OCI-LY1 (cell line): ENCODE results near the gene PHF2.

Source experiments
- H2AFZ ChIP-seq: fragments of 200-600 bp; sonication (generic), shearing (Covaris generic); 2 replicates; pipeline ENCODE4 v1.6.0; 2014; ENCODE audit warnings: antibody characterized with exemption, mild to moderate bottlenecking, low read length
- H3F3A ChIP-seq: fragments of 200-600 bp; sonication (generic), shearing (Covaris generic); 2 replicates; pipeline ENCODE4 v1.6.0; 2014; ENCODE audit warnings: mild to moderate bottlenecking, antibody characterized with exemption, low read length, moderate library complexity; ENCODE audit not compliant: insufficient read depth
- H3K27ac ChIP-seq: fragments of 200-600 bp; sonication (generic); 2 replicates; pipeline ENCODE4 v1.5.1; 2014; ENCODE audit warnings: low read length, mixed run types, mild to moderate bottlenecking, low read depth; ENCODE audit not compliant: poor library complexity, severe bottlenecking
- H3K27me3 ChIP-seq: fragments of 200-600 bp; sonication (generic); 2 replicates; pipeline ENCODE4 v1.6.0; 2014; ENCODE audit warnings: antibody characterized with exemption, mild to moderate bottlenecking, low read length, moderate library complexity; ENCODE audit not compliant: insufficient read depth
- H3K36me3 ChIP-seq: fragments of 200-600 bp; sonication (generic); 2 replicates; pipeline ENCODE4 v1.6.1; 2014; ENCODE audit warnings: mild to moderate bottlenecking, antibody characterized with exemption, low read length, moderate library complexity, mixed read lengths; ENCODE audit not compliant: insufficient read depth
- H3K4me1 ChIP-seq: fragments of 200-600 bp; sonication (generic); 2 replicates; pipeline ENCODE4 v1.5.1; 2014; ENCODE audit warnings: mild to moderate bottlenecking, low read length, moderate library complexity; ENCODE audit not compliant: insufficient read depth, severe bottlenecking
- H3K4me2 ChIP-seq: fragments of 200-600 bp; sonication (generic), shearing (Covaris generic); 2 replicates; pipeline ENCODE4 v1.6.1; 2014; ENCODE audit warnings: low read length
- H3K4me3 ChIP-seq: fragments of 200-600 bp; sonication (generic); 2 replicates; pipeline ENCODE4 v1.5.1; 2014; ENCODE audit warnings: low read length, low read depth, mild to moderate bottlenecking, mixed read lengths; ENCODE audit not compliant: poor library complexity, severe bottlenecking
- H3K79me2 ChIP-seq: fragments of 200-600 bp; shearing (Covaris generic); 2 replicates; pipeline ENCODE4 v1.6.1; 2016; ENCODE audit warnings: mixed run types, low read length, mixed read lengths; ENCODE audit not compliant: insufficient read depth
- H3K9ac ChIP-seq: fragments of 200-600 bp; sonication (generic), shearing (Covaris generic); 2 replicates; pipeline ENCODE4 v1.6.1; 2014; ENCODE audit warnings: mild to moderate bottlenecking, low read length, mixed read lengths
- H3K9me2 ChIP-seq: fragments of 200-600 bp; sonication (generic), shearing (Covaris generic); 2 replicates; pipeline ENCODE4 v1.6.1; 2014; ENCODE audit warnings: low read depth, mild to moderate bottlenecking, low read length, mixed read lengths
- H3K9me3 ChIP-seq: fragments of 200-600 bp; shearing (Covaris generic); 2 replicates; pipeline ENCODE4 v1.6.1; 2014; ENCODE audit warnings: low read length, mixed read lengths
- H4K20me1 ChIP-seq: fragments of 200-600 bp; sonication (generic), shearing (Covaris generic); 2 replicates; pipeline ENCODE4 v1.6.0; 2016; ENCODE audit warnings: mild to moderate bottlenecking, low read length; ENCODE audit not compliant: insufficient read depth
- EZH2 ChIP-seq: fragments of 200-600 bp; sonication (generic), shearing (Covaris generic); IDR thresholded peaks from 2 replicates; pipeline ENCODE4 v1.8.0; 2017; ENCODE audit warnings: borderline replicate concordance, mixed run types, mild to moderate bottlenecking, antibody characterized with exemption, low read length, moderate library complexity, mixed read lengths
- TF ChIP-seq, protein P1 (sequence below): fragments of 200-600 bp; sonication (generic), shearing (Covaris generic); IDR thresholded peaks from 2 replicates; pipeline ENCODE4 v1.5.1; 2017; ENCODE audit warnings: mild to moderate bottlenecking, antibody characterized with exemption, low read length, moderate library complexity, mixed read lengths

Gene PHF2

DNA sequence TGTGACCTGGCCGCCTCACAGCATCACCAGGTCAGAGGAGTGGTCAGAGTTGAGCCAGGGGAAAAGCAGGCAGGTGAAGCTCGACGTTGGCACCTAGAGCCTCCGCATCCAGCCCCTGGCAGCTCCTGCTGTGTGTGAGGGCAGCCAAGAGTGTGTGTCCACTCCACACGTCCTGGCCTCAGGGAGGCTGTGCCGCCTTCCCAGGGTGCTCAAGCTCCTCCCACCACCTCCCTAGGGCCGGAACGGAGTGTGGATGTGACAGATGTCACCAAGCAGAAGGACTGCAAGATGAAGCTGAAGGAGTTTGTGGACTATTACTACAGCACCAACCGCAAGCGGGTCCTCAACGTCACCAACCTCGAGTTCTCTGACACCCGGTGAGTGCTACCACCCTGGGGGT is 72.5 kb downstream of the PHF2 start:
- H3K27me3 ChIP-seq = no peaks in the 10 kb centered on the region
- H2AFZ ChIP-seq = no peak overlapping the region
- no peak overlapping the region for H3K9ac ChIP-seq
- H3K36me3 ChIP-seq = peaks cover 11% of the 10 kb centered on the region
- H3F3A ChIP-seq = no peaks in the 10 kb centered on the region
- TF ChIP-seq EZH2 = no peak
- TF ChIP-seq, protein P1, sequence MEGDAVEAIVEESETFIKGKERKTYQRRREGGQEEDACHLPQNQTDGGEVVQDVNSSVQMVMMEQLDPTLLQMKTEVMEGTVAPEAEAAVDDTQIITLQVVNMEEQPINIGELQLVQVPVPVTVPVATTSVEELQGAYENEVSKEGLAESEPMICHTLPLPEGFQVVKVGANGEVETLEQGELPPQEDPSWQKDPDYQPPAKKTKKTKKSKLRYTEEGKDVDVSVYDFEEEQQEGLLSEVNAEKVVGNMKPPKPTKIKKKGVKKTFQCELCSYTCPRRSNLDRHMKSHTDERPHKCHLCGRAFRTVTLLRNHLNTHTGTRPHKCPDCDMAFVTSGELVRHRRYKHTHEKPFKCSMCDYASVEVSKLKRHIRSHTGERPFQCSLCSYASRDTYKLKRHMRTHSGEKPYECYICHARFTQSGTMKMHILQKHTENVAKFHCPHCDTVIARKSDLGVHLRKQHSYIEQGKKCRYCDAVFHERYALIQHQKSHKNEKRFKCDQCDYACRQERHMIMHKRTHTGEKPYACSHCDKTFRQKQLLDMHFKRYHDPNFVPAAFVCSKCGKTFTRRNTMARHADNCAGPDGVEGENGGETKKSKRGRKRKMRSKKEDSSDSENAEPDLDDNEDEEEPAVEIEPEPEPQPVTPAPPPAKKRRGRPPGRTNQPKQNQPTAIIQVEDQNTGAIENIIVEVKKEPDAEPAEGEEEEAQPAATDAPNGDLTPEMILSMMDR = no peak
- no peak overlapping the region for H3K27ac ChIP-seq
- no peaks in the 10 kb centered on the region for H3K79me2 ChIP-seq
- H3K4me2 ChIP-seq = no peak overlapping the region
- no peaks in the 10 kb centered on the region for H4K20me1 ChIP-seq
- no peaks in the 10 kb centered on the region for H3K9me2 ChIP-seq
- H3K9me3 ChIP-seq = no peaks in the 10 kb centered on the region
- no peaks in the 10 kb centered on the region for H3K4me1 ChIP-seq
- H3K4me3 ChIP-seq = no peak overlapping the region

GRCh38 chr9:93649610-93650261 is 73.4 kb downstream of the PHF2 start:
- Histone ChIP-seq H3K36me3 (peaks cover 11% of the 10 kb centered on the region), H2AFZ (no peak overlapping the region), H3K9ac (no peak overlapping the region), H3K4me1 (no peaks in the 10 kb centered on the region), H3K9me2 (no peaks in the 10 kb centered on the region), H3K4me2 (no peak overlapping the region), H3K27me3 (no peaks in the 10 kb centered on the region), H3F3A (no peaks in the 10 kb centered on the region), H3K4me3 (no peak overlapping the region), H3K9me3 (no peaks in the 10 kb centered on the region), H3K79me2 (no peaks in the 10 kb centered on the region), H4K20me1 (no peaks in the 10 kb centered on the region), H3K27ac (no peak overlapping the region)
- TF ChIP-seq, protein P1 = no peak
- TF ChIP-seq EZH2 = no peak

DNA sequence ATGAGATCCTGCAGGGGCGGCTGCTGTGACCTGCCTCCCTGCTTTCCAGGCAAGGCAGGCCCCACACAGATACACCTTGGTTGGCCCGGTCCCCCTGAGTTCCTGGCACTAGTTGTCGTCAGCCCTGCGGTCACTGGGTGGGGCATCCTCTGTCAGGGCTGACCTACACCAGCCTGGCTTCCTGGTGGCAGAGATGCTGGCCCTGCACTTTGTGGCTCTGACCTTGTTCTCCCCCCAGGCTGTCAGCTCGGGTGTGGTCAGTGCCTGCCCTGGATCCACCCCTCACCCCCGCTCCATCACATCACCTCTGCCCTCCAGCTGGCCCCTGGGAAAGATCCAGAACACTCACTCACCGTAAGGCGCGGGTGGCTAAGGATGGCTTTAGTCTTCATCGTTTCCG is 74.1 kb downstream of the PHF2 start:
- Histone ChIP-seq H3K9me3 (no peaks in the 10 kb centered on the region), H2AFZ (no peak overlapping the region), H3F3A (no peaks in the 10 kb centered on the region), H3K4me3 (no peak overlapping the region), H3K27me3 (no peaks in the 10 kb centered on the region), H3K36me3 (peaks cover 11% of the 10 kb centered on the region), H3K9ac (no peak overlapping the region), H3K4me2 (no peak overlapping the region), H4K20me1 (no peaks in the 10 kb centered on the region), H3K4me1 (no peaks in the 10 kb centered on the region), H3K27ac (no peak overlapping the region), H3K79me2 (no peaks in the 10 kb centered on the region), H3K9me2 (no peaks in the 10 kb centered on the region)
- TF ChIP-seq, protein P1 = no peak
- no peak for TF ChIP-seq EZH2
